Measurements from ENCODE around the gene BSX.

Gene BSX

GRCh38 chr11:122954455-122954854, 27.2 kb downstream of the BSX start:
- Histone ChIP-seq H3K36me3 (ENCODE audit: insufficient read depth, low read length) (no peaks in the 10 kb centered on the region), H3K4me1 (ENCODE audit: insufficient read depth, low read length, severe bottlenecking) (no peaks in the 10 kb centered on the region), H3K4me3 (ENCODE audit: low read depth, low read length, poor library complexity, severe bottlenecking) (no peak overlapping the region), H4K20me1 (ENCODE audit: insufficient read depth, low read length) (no peaks in the 10 kb centered on the region), H3K27ac (ENCODE audit: low read depth, low read length, poor library complexity, severe bottlenecking) (no peak overlapping the region), H3K27me3 (ENCODE audit: insufficient read depth, low read length) (no peaks in the 10 kb centered on the region), H3K9me2 (ENCODE audit: low read depth, low read length) (no peaks in the 10 kb centered on the region), H3K4me2 (ENCODE audit: low read length) (no peak overlapping the region), H3K79me2 (ENCODE audit: insufficient read depth, low read length) (no peaks in the 10 kb centered on the region), H3K9ac (ENCODE audit: low read length) (no peak overlapping the region), H2AFZ (ENCODE audit: low read length) (no peak overlapping the region), H3K9me3 (ENCODE audit: low read length) (no peaks in the 10 kb centered on the region), H3F3A (ENCODE audit: insufficient read depth, low read length) (no peaks in the 10 kb centered on the region)
- TF ChIP-seq, protein P1, sequence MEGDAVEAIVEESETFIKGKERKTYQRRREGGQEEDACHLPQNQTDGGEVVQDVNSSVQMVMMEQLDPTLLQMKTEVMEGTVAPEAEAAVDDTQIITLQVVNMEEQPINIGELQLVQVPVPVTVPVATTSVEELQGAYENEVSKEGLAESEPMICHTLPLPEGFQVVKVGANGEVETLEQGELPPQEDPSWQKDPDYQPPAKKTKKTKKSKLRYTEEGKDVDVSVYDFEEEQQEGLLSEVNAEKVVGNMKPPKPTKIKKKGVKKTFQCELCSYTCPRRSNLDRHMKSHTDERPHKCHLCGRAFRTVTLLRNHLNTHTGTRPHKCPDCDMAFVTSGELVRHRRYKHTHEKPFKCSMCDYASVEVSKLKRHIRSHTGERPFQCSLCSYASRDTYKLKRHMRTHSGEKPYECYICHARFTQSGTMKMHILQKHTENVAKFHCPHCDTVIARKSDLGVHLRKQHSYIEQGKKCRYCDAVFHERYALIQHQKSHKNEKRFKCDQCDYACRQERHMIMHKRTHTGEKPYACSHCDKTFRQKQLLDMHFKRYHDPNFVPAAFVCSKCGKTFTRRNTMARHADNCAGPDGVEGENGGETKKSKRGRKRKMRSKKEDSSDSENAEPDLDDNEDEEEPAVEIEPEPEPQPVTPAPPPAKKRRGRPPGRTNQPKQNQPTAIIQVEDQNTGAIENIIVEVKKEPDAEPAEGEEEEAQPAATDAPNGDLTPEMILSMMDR (IDR thresholded peaks at IDR 0.05; ENCODE audit: low read length): no peak
- no peak for TF ChIP-seq EZH2 (IDR thresholded peaks at IDR 0.05; ENCODE audit: borderline replicate concordance, low read length)

DNA sequence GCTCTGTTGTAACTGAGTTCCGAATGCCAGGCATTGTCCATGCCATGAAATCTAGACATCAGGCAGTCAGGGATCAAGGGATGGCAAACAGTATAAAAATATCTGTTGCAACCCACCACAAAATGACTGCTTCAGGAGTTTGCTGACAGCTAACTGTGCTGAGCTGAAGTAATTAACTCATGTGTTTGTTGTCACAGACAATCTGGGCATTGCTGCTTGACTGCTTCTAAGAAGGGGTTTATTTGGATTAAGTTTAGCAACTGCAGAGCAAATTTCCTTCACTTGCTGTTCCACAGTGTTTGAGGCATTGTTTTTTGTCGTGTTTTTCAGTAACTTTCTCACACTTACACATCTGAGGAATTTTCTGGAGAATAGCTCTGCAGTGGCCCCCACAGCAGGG, 30.4 kb downstream of the BSX start:
- Histone ChIP-seq H3F3A (ENCODE audit: insufficient read depth, low read length) (no peaks in the 10 kb centered on the region), H3K4me2 (ENCODE audit: low read length) (no peak overlapping the region), H3K9me2 (ENCODE audit: low read depth, low read length) (no peaks in the 10 kb centered on the region), H3K27ac (ENCODE audit: low read depth, low read length, poor library complexity, severe bottlenecking) (no peak overlapping the region), H3K9ac (ENCODE audit: low read length) (no peak overlapping the region), H3K9me3 (ENCODE audit: low read length) (no peaks in the 10 kb centered on the region), H4K20me1 (ENCODE audit: insufficient read depth, low read length) (no peaks in the 10 kb centered on the region), H3K4me1 (ENCODE audit: insufficient read depth, low read length, severe bottlenecking) (no peaks in the 10 kb centered on the region), H2AFZ (ENCODE audit: low read length) (no peak overlapping the region), H3K79me2 (ENCODE audit: insufficient read depth, low read length) (no peaks in the 10 kb centered on the region), H3K27me3 (ENCODE audit: insufficient read depth, low read length) (no peaks in the 10 kb centered on the region), H3K4me3 (ENCODE audit: low read depth, low read length, poor library complexity, severe bottlenecking) (no peak overlapping the region), H3K36me3 (ENCODE audit: insufficient read depth, low read length) (no peaks in the 10 kb centered on the region)
- TF ChIP-seq, protein P1 (IDR thresholded peaks at IDR 0.05; ENCODE audit: low read length): no peak
- no peak for TF ChIP-seq EZH2 (IDR thresholded peaks at IDR 0.05; ENCODE audit: borderline replicate concordance, low read length)

DNA sequence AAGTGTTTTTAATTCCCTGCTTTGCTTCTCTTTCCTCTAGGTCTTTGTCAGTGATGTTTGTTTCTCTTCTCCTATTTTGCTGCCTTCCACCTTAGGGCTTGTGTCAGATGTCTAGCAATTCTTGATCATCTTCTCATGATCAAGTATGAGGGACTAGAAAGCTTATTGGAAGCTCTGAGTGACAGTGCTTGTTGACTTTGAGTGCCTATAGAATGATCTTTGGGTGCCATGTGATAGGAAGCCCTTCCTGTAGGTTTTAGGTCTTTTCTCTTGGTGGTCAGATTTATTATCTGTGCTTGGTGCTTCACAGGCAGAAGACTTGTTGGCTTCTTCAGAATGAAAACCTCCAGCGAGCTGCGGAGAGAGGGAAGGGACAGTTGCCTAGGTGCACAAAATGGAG, 43.1 kb downstream of the BSX start:
- H2AFZ ChIP-seq (ENCODE audit: low read length): no peak overlapping the region
- no peaks in the 10 kb centered on the region for H4K20me1 ChIP-seq (ENCODE audit: insufficient read depth, low read length)
- no peaks in the 10 kb centered on the region for H3K27me3 ChIP-seq (ENCODE audit: insufficient read depth, low read length)
- no peak overlapping the region for H3K9ac ChIP-seq (ENCODE audit: low read length)
- H3K4me1 ChIP-seq (ENCODE audit: insufficient read depth, low read length, severe bottlenecking): no peaks in the 10 kb centered on the region
- no peaks in the 10 kb centered on the region for H3K79me2 ChIP-seq (ENCODE audit: insufficient read depth, low read length)
- no peaks in the 10 kb centered on the region for H3K9me2 ChIP-seq (ENCODE audit: low read depth, low read length)
- no peaks in the 10 kb centered on the region for H3F3A ChIP-seq (ENCODE audit: insufficient read depth, low read length)
- TF ChIP-seq, protein P1 (IDR thresholded peaks at IDR 0.05; ENCODE audit: low read length): no peak
- TF ChIP-seq EZH2 (IDR thresholded peaks at IDR 0.05; ENCODE audit: borderline replicate concordance, low read length): no peak
- no peak overlapping the region for H3K4me2 ChIP-seq (ENCODE audit: low read length)
- H3K36me3 ChIP-seq (ENCODE audit: insufficient read depth, low read length): no peaks in the 10 kb centered on the region
- no peaks in the 10 kb centered on the region for H3K9me3 ChIP-seq (ENCODE audit: low read length)
- no peak overlapping the region for H3K27ac ChIP-seq (ENCODE audit: low read depth, low read length, poor library complexity, severe bottlenecking)
- H3K4me3 ChIP-seq (ENCODE audit: low read depth, low read length, poor library complexity, severe bottlenecking): no peak overlapping the region
